Astrocyte of the spinal cord (primary cell): ENCODE results near the gene NPIPA3.
"Not testable (repeated sequence)": the region's sequence is repeated elsewhere in the genome, so short reads cannot be mapped to it uniquely, and the experiment has no call there.

Experiments
- DNase-seq: peaks from one replicate; pipeline ENCODE4 v3.0.0; 2011; ENCODE audit warnings: low read depth, low spot score
- H3K4me3 ChIP-seq: 2 replicates; pipeline ENCODE4 v1.5.1; 2011; ENCODE audit warnings: low read depth, mild to moderate bottlenecking, low read length, moderate library complexity
- in situ Hi-C: cut with HindIII; loops from 2 replicates; pipeline ENCODE4 v1.10.0; 2017; ENCODE audit warnings: low sequenced_read_pairs

Gene NPIPA3

GRCh38 chr16:14740832-14741385 is 37.7 kb downstream of the NPIPA3 start:
- in situ Hi-C loops, H3K4me3 ChIP-seq, DNase-seq: not testable (repeated sequence)

GRCh38 chr16:14741794-14742193 is 38.6 kb downstream of the NPIPA3 start:
- H3K4me3 ChIP-seq, in situ Hi-C loops, DNase-seq: not testable (repeated sequence)

- DNase-seq, in situ Hi-C loops, H3K4me3 ChIP-seq: not testable (repeated sequence)
Measured at GRCh38 chr16:14742273-14743128, 39.3 kb downstream of the NPIPA3 start, which contains the start of gene NPIPA2. TSS of gene NPIPA2 (plus strand) at chr16:14742533. CDS start at chr16:14748066, 5,533 bp downstream.

GRCh38 chr16:14773654-14774053 is 70.4 kb downstream of the NPIPA3 start:
- H3K4me3 ChIP-seq, DNase-seq, in situ Hi-C loops: not testable (repeated sequence)

GRCh38 chr16:14775624-14776023 is 72.4 kb downstream of the NPIPA3 start:
- in situ Hi-C loops, H3K4me3 ChIP-seq, DNase-seq: not testable (repeated sequence)
